Neural progenitor cell (in vitro differentiated cells): Measurements from ENCODE around the gene SPAG6. TPM values are rescaled to one million over a fixed set of nuclear protein-coding genes. Genes with fewer than 3 reads are reported as not detected.

Experiments used
- DNase-seq: peaks from one replicate; pipeline ENCODE4 v3.0.0-alpha.2; 2016; ENCODE audit warnings: low spot score
- H2AFZ ChIP-seq: fragments of 200-600 bp; sonication (generic); replicated peaks from 2 replicates; pipeline ENCODE4 v1.6.1; 2016; ENCODE audit warnings: antibody characterized with exemption
- H3F3A ChIP-seq: fragments of 200-600 bp; sonication (generic); 2 replicates; pipeline ENCODE4 v1.6.1; 2016; ENCODE audit warnings: antibody characterized with exemption, low read depth
- H3K27ac ChIP-seq: fragments of 200-600 bp; sonication (generic); 2 replicates; pipeline ENCODE4 v1.5.1; 2016; ENCODE audit warnings: mild to moderate bottlenecking
- H3K27me3 ChIP-seq: fragments of 200-600 bp; sonication (generic); 2 replicates; pipeline ENCODE4 v1.6.1; 2016; ENCODE audit warnings: mild to moderate bottlenecking, moderate library complexity
- H3K36me3 ChIP-seq: fragments of 200-600 bp; sonication (generic); 2 replicates; pipeline ENCODE4 v1.5.1; 2016
- H3K4me1 ChIP-seq: fragments of 200-600 bp; sonication (generic); 2 replicates; pipeline ENCODE4 v1.6.1; 2016; ENCODE audit warnings: mixed run types
- H3K4me2 ChIP-seq: fragments of 200-600 bp; sonication (generic); 2 replicates; pipeline ENCODE4 v1.6.1; 2016
- H3K4me3 ChIP-seq: fragments of 200-600 bp; sonication (generic); 2 replicates; pipeline ENCODE4 v1.5.1; 2016
- H3K79me2 ChIP-seq: fragments of 200-600 bp; sonication (generic); 2 replicates; pipeline ENCODE4 v1.6.1; 2016; ENCODE audit warnings: low read depth
- H3K9ac ChIP-seq: fragments of 200-600 bp; sonication (generic); 2 replicates; pipeline ENCODE4 v1.6.1; 2016
- H3K9me3 ChIP-seq: fragments of 200-600 bp; sonication (generic); 2 replicates; pipeline ENCODE4 v1.5.1; 2016; ENCODE audit warnings: low read depth
- H4K20me1 ChIP-seq: fragments of 200-600 bp; sonication (generic); 2 replicates; pipeline ENCODE4 v1.6.1; 2016; ENCODE audit warnings: low read depth
- H3K27ac Mint-ChIP-seq: 3 replicates; pipeline ENCODE4 v1.8.0; 2021; ENCODE audit warnings: mixed read lengths
- H3K27me3 Mint-ChIP-seq: 2 replicates; pipeline ENCODE4 v1.8.0; 2022; ENCODE audit warnings: low read depth, mild to moderate bottlenecking, inconsistent platforms, moderate library complexity, mixed read lengths; ENCODE audit not compliant: insufficient read depth
- H3K36me3 Mint-ChIP-seq: 3 replicates; pipeline ENCODE4 v1.8.0; 2021; ENCODE audit warnings: mixed read lengths
- H3K4me1 Mint-ChIP-seq: 3 replicates; pipeline ENCODE4 v1.8.0; 2021; ENCODE audit warnings: mixed read lengths
- H3K4me3 Mint-ChIP-seq: 3 replicates; pipeline ENCODE4 v1.8.0; 2021; ENCODE audit warnings: mild to moderate bottlenecking, moderate library complexity, mixed read lengths
- H3K9me3 Mint-ChIP-seq: 3 replicates; pipeline ENCODE4 v1.8.0; 2020; ENCODE audit warnings: mixed read lengths
- CTCF ChIP-seq: fragments of 200-600 bp; sonication (generic); IDR thresholded peaks from 2 replicates; pipeline ENCODE4 v1.5.1; 2017; ENCODE audit warnings: antibody characterized with exemption, mild to moderate bottlenecking
- EZH2 ChIP-seq: fragments of 200-600 bp; sonication (generic); IDR thresholded peaks from 2 replicates; pipeline ENCODE4 v1.6.1; 2017; ENCODE audit warnings: antibody characterized with exemption, mild to moderate bottlenecking, moderate library complexity
- EZH2phosphoT487 ChIP-seq: fragments of 200-600 bp; sonication (generic); IDR thresholded peaks from 2 replicates; pipeline ENCODE4 v1.6.1; 2017; ENCODE audit warnings: antibody characterized with exemption
- total RNA-seq: library from RNA; depleted of rRNA; stranded (reverse); fragments of >200 nt; gene quantifications from 2 replicates; pipeline ENCODE4 v1.2.3, GENCODE V29; 2015; ENCODE audit warnings: low replicate concordance

Gene SPAG6
- total RNA-seq, 1 donor from 2014 or later: 0.71 TPM

- H3K4me3 ChIP-seq: no peak overlapping the region
- H3K9ac ChIP-seq: no peak overlapping the region
- no peaks in the 10 kb centered on the region for H3K27me3 ChIP-seq
- H3K4me3 Mint-ChIP-seq: no peak overlapping the region
- peak overlapping the region; percentile 28 for H3K27ac Mint-ChIP-seq
- peaks cover 3% of the 10 kb centered on the region for H3K36me3 Mint-ChIP-seq
- no peak overlapping the region for H2AFZ ChIP-seq
- no peak overlapping the region for H3K27ac ChIP-seq
- H3F3A ChIP-seq: no peaks in the 10 kb centered on the region
- no peak overlapping the region for H3K4me2 ChIP-seq
- no peaks in the 10 kb centered on the region for H3K36me3 ChIP-seq
- DNase-seq: no peak
- H3K4me1 Mint-ChIP-seq: peaks cover 55% of the 10 kb centered on the region
- no peak for TF ChIP-seq CTCF
- TF ChIP-seq EZH2: no peak
- TF ChIP-seq EZH2phosphoT487: no peak
- no peaks in the 10 kb centered on the region for H3K9me3 ChIP-seq
- H3K9me3 Mint-ChIP-seq: peaks cover 13% of the 10 kb centered on the region
- H3K27me3 Mint-ChIP-seq: peaks cover 12% of the 10 kb centered on the region
- H3K4me1 ChIP-seq: peaks cover 11% of the 10 kb centered on the region
- no peaks in the 10 kb centered on the region for H4K20me1 ChIP-seq
- H3K79me2 ChIP-seq: no peaks in the 10 kb centered on the region
Observed at GRCh38 chr10:22456486-22456885, 111.2 kb downstream of the SPAG6 start.

- no peak overlapping the region for H2AFZ ChIP-seq
- no peaks in the 10 kb centered on the region for H3K36me3 Mint-ChIP-seq
- no peak overlapping the region for H3K4me2 ChIP-seq
- no peaks in the 10 kb centered on the region for H4K20me1 ChIP-seq
- peaks cover 4% of the 10 kb centered on the region for H3K9me3 Mint-ChIP-seq
- no peaks in the 10 kb centered on the region for H3K9me3 ChIP-seq
- no peaks in the 10 kb centered on the region for H3K27me3 ChIP-seq
- no peak overlapping the region for H3K4me3 Mint-ChIP-seq
- H3K27ac Mint-ChIP-seq: no peak overlapping the region
- no peak overlapping the region for H3K9ac ChIP-seq
- TF ChIP-seq EZH2: no peak
- TF ChIP-seq CTCF: no peak
- no peak for TF ChIP-seq EZH2phosphoT487
- peaks cover 61% of the 10 kb centered on the region for H3K4me1 Mint-ChIP-seq
- H3K79me2 ChIP-seq: no peaks in the 10 kb centered on the region
- no peak overlapping the region for H3K4me3 ChIP-seq
- peaks cover 11% of the 10 kb centered on the region for H3K4me1 ChIP-seq
- no peaks in the 10 kb centered on the region for H3K36me3 ChIP-seq
- peaks cover 6% of the 10 kb centered on the region for H3K27me3 Mint-ChIP-seq
- no peak for DNase-seq
- H3K27ac ChIP-seq: no peak overlapping the region
- H3F3A ChIP-seq: no peaks in the 10 kb centered on the region
Observed at GRCh38 chr10:22458272-22459038, 113.2 kb downstream of the SPAG6 start.

- Histone ChIP-seq H3K79me2 (no peaks in the 10 kb centered on the region), H3K27ac (no peak overlapping the region), H2AFZ (no peak overlapping the region), H3F3A (no peaks in the 10 kb centered on the region), H3K4me2 (no peak overlapping the region), H3K4me3 (no peak overlapping the region), H3K36me3 (no peaks in the 10 kb centered on the region), H3K4me1 (peaks cover 7% of the 10 kb centered on the region), H3K9me3 (no peaks in the 10 kb centered on the region), H4K20me1 (no peaks in the 10 kb centered on the region), H3K9ac (no peak overlapping the region), H3K27me3 (no peaks in the 10 kb centered on the region)
- H3K9me3 Mint-ChIP-seq: peaks cover 2% of the 10 kb centered on the region
- H3K27me3 Mint-ChIP-seq: peaks cover 6% of the 10 kb centered on the region
- peak overlapping the region; percentile 44 for H3K27ac Mint-ChIP-seq
- no peak for TF ChIP-seq CTCF
- TF ChIP-seq EZH2phosphoT487: no peak
- TF ChIP-seq EZH2: no peak
- no peak for DNase-seq
- peaks cover 55% of the 10 kb centered on the region for H3K4me1 Mint-ChIP-seq
- no peaks in the 10 kb centered on the region for H3K36me3 Mint-ChIP-seq
- H3K4me3 Mint-ChIP-seq: no peak overlapping the region
Observed at GRCh38 chr10:22459496-22459895, 114.2 kb downstream of the SPAG6 start.
